Neural progenitor cell (in vitro differentiated cells): ENCODE results near the gene ADAMTS19. TPM values are rescaled to one million over a fixed set of nuclear protein-coding genes. Genes with fewer than 3 reads are reported as not detected.

Source experiments
- DNase-seq: peaks from one replicate; pipeline ENCODE4 v3.0.0-alpha.2; 2016; ENCODE audit warnings: low spot score
- H2AFZ ChIP-seq: fragments of 200-600 bp; sonication (generic); replicated peaks from 2 replicates; pipeline ENCODE4 v1.6.1; 2016; ENCODE audit warnings: antibody characterized with exemption
- H3F3A ChIP-seq: fragments of 200-600 bp; sonication (generic); 2 replicates; pipeline ENCODE4 v1.6.1; 2016; ENCODE audit warnings: antibody characterized with exemption, low read depth
- H3K27ac ChIP-seq: fragments of 200-600 bp; sonication (generic); 2 replicates; pipeline ENCODE4 v1.5.1; 2016; ENCODE audit warnings: mild to moderate bottlenecking
- H3K27me3 ChIP-seq: fragments of 200-600 bp; sonication (generic); 2 replicates; pipeline ENCODE4 v1.6.1; 2016; ENCODE audit warnings: mild to moderate bottlenecking, moderate library complexity
- H3K36me3 ChIP-seq: fragments of 200-600 bp; sonication (generic); 2 replicates; pipeline ENCODE4 v1.5.1; 2016
- H3K4me1 ChIP-seq: fragments of 200-600 bp; sonication (generic); 2 replicates; pipeline ENCODE4 v1.6.1; 2016; ENCODE audit warnings: mixed run types
- H3K4me2 ChIP-seq: fragments of 200-600 bp; sonication (generic); 2 replicates; pipeline ENCODE4 v1.6.1; 2016
- H3K4me3 ChIP-seq: fragments of 200-600 bp; sonication (generic); 2 replicates; pipeline ENCODE4 v1.5.1; 2016
- H3K79me2 ChIP-seq: fragments of 200-600 bp; sonication (generic); 2 replicates; pipeline ENCODE4 v1.6.1; 2016; ENCODE audit warnings: low read depth
- H3K9ac ChIP-seq: fragments of 200-600 bp; sonication (generic); 2 replicates; pipeline ENCODE4 v1.6.1; 2016
- H3K9me3 ChIP-seq: fragments of 200-600 bp; sonication (generic); 2 replicates; pipeline ENCODE4 v1.5.1; 2016; ENCODE audit warnings: low read depth
- H4K20me1 ChIP-seq: fragments of 200-600 bp; sonication (generic); 2 replicates; pipeline ENCODE4 v1.6.1; 2016; ENCODE audit warnings: low read depth
- H3K27ac Mint-ChIP-seq: 3 replicates; pipeline ENCODE4 v1.8.0; 2021; ENCODE audit warnings: mixed read lengths
- H3K27me3 Mint-ChIP-seq: 2 replicates; pipeline ENCODE4 v1.8.0; 2022; ENCODE audit warnings: low read depth, mild to moderate bottlenecking, inconsistent platforms, moderate library complexity, mixed read lengths; ENCODE audit not compliant: insufficient read depth
- H3K36me3 Mint-ChIP-seq: 3 replicates; pipeline ENCODE4 v1.8.0; 2021; ENCODE audit warnings: mixed read lengths
- H3K4me1 Mint-ChIP-seq: 3 replicates; pipeline ENCODE4 v1.8.0; 2021; ENCODE audit warnings: mixed read lengths
- H3K4me3 Mint-ChIP-seq: 3 replicates; pipeline ENCODE4 v1.8.0; 2021; ENCODE audit warnings: mild to moderate bottlenecking, moderate library complexity, mixed read lengths
- H3K9me3 Mint-ChIP-seq: 3 replicates; pipeline ENCODE4 v1.8.0; 2020; ENCODE audit warnings: mixed read lengths
- CTCF ChIP-seq: fragments of 200-600 bp; sonication (generic); IDR thresholded peaks from 2 replicates; pipeline ENCODE4 v1.5.1; 2017; ENCODE audit warnings: antibody characterized with exemption, mild to moderate bottlenecking
- EZH2 ChIP-seq: fragments of 200-600 bp; sonication (generic); IDR thresholded peaks from 2 replicates; pipeline ENCODE4 v1.6.1; 2017; ENCODE audit warnings: antibody characterized with exemption, mild to moderate bottlenecking, moderate library complexity
- EZH2phosphoT487 ChIP-seq: fragments of 200-600 bp; sonication (generic); IDR thresholded peaks from 2 replicates; pipeline ENCODE4 v1.6.1; 2017; ENCODE audit warnings: antibody characterized with exemption
- total RNA-seq: library from RNA; depleted of rRNA; stranded (reverse); fragments of >200 nt; gene quantifications from 2 replicates; pipeline ENCODE4 v1.2.3, GENCODE V29; 2015; ENCODE audit warnings: low replicate concordance

Gene ADAMTS19
- total RNA-seq: 11.1 and 23.3 TPM in 2 replicates

- H3K9ac ChIP-seq: no peak within 1 kb of the TSS
- no peak for TF ChIP-seq CTCF
- TF ChIP-seq EZH2phosphoT487: no peak
- TF ChIP-seq EZH2: no peak
- H3K4me1 Mint-ChIP-seq: peaks cover 17% of the 10 kb centered on the region
Measured at GRCh38 chr5:129459777-129460671, at the start of gene ADAMTS19. TSS of gene ADAMTS19 (plus strand) at chr5:129460298. CDS start at chr5:129460392, 94 bp downstream.

GRCh38 chr5:129410488-129410887 is 49.6 kb upstream of the ADAMTS19 start:
- Mint-ChIP-seq H3K4me1 (peaks cover 30% of the 10 kb centered on the region), H3K27me3 (no peaks in the 10 kb centered on the region), H3K27ac (no peak overlapping the region), H3K36me3 (peaks cover 1% of the 10 kb centered on the region), H3K9me3 (peaks cover 24% of the 10 kb centered on the region), H3K4me3 (no peak overlapping the region)
- no peak for TF ChIP-seq CTCF
- TF ChIP-seq EZH2: no peak
- TF ChIP-seq EZH2phosphoT487: no peak
- peak; percentile 68 for DNase-seq
- no peak overlapping the region for H3K4me3 ChIP-seq
- no peaks in the 10 kb centered on the region for H3F3A ChIP-seq
- peak overlapping the region; percentile 5 for H3K4me2 ChIP-seq
- no peaks in the 10 kb centered on the region for H4K20me1 ChIP-seq
- no peak overlapping the region for H3K27ac ChIP-seq
- H3K27me3 ChIP-seq: no peaks in the 10 kb centered on the region
- no peak overlapping the region for H3K9ac ChIP-seq
- H2AFZ ChIP-seq: no peak overlapping the region
- no peaks in the 10 kb centered on the region for H3K9me3 ChIP-seq
- H3K36me3 ChIP-seq: no peaks in the 10 kb centered on the region
- no peaks in the 10 kb centered on the region for H3K79me2 ChIP-seq
- peaks cover 17% of the 10 kb centered on the region for H3K4me1 ChIP-seq

More at GRCh38 chr5:129459777-129460671, at the start of gene ADAMTS19:
- Mint-ChIP-seq H3K27ac (peak within 1 kb of the TSS; percentile 43), H3K27me3 (peaks cover 10% of the 10 kb centered on the region), H3K36me3 (no peaks in the 10 kb centered on the region), H3K9me3 (no peaks in the 10 kb centered on the region), H3K4me3 (peak within 1 kb of the TSS; percentile 97)
- peaks cover 9% of the 10 kb centered on the region for H3F3A ChIP-seq
- H3K4me3 ChIP-seq: peak within 1 kb of the TSS; percentile 75
- peak within 1 kb of the TSS; percentile 89 for H2AFZ ChIP-seq
- peaks cover 3% of the 10 kb centered on the region for H4K20me1 ChIP-seq
- H3K27ac ChIP-seq: no peak within 1 kb of the TSS
- H3K4me1 ChIP-seq: peaks cover 15% of the 10 kb centered on the region
- no peaks in the 10 kb centered on the region for H3K9me3 ChIP-seq
- DNase-seq: peak; percentile 68
- peaks cover 28% of the 10 kb centered on the region for H3K79me2 ChIP-seq
- H3K36me3 ChIP-seq: no peaks in the 10 kb centered on the region
- peaks cover 15% of the 10 kb centered on the region for H3K27me3 ChIP-seq
- H3K4me2 ChIP-seq: peak within 1 kb of the TSS; percentile 96

DNA sequence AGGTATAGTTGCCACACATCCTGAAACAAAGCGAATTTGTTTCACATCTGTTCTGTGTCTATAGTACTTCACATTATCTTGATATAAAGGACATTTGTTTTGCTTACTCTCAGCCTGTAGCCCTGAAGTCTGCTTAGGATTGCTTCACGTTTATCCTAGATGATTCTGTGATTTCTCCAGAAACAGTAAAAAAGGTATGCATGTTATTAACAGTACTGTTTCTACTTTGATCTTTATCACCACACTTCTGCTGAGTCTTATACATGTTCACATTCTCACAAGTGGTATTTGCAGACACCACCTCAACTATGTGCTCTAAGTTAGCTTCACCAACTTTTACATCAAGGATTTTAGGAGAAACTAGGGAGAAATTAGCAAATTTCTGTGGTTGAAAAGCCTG is 47.4 kb upstream of the ADAMTS19 start:
- Mint-ChIP-seq H3K4me1 (peaks cover 30% of the 10 kb centered on the region), H3K4me3 (no peak overlapping the region), H3K27ac (no peak overlapping the region), H3K9me3 (peaks cover 22% of the 10 kb centered on the region), H3K27me3 (peaks cover 2% of the 10 kb centered on the region), H3K36me3 (peaks cover 1% of the 10 kb centered on the region)
- no peak overlapping the region for H3K4me2 ChIP-seq
- no peak overlapping the region for H3K27ac ChIP-seq
- no peak overlapping the region for H3K4me3 ChIP-seq
- no peaks in the 10 kb centered on the region for H3K27me3 ChIP-seq
- no peak for DNase-seq
- H3K4me1 ChIP-seq: peaks cover 17% of the 10 kb centered on the region
- H2AFZ ChIP-seq: no peak overlapping the region
- no peak overlapping the region for H3K9ac ChIP-seq
- no peaks in the 10 kb centered on the region for H3K79me2 ChIP-seq
- no peaks in the 10 kb centered on the region for H3K36me3 ChIP-seq
- no peaks in the 10 kb centered on the region for H4K20me1 ChIP-seq
- H3K9me3 ChIP-seq: no peaks in the 10 kb centered on the region
- H3F3A ChIP-seq: no peaks in the 10 kb centered on the region
- TF ChIP-seq EZH2phosphoT487 (no peak), CTCF (no peak), EZH2 (no peak)
